DND-41 (cell line): ENCODE measurements around the gene MRPS23.

Source experiments
- ATAC-seq: fragments of 200-7000 bp; cut with Tn5 transposase; 3 replicates; pipeline ENCODE4 v1.9.1; 2021; ENCODE audit warnings: low read depth; ENCODE audit not compliant: insufficient read depth
- DNase-seq: peaks from one replicate; pipeline ENCODE4 v3.0.0-alpha.2; 2020
- H2AFZ ChIP-seq: 2 replicates; pipeline ENCODE4 v1.6.0; 2012; ENCODE audit warnings: low read depth, low read length
- H3K27ac ChIP-seq: 2 replicates; pipeline ENCODE4 v1.5.1; 2012; ENCODE audit warnings: low read length, inconsistent platforms
- H3K27me3 ChIP-seq: fragments of 200-600 bp; sonication (generic); 2 replicates; pipeline ENCODE4 v1.6.0; 2012; ENCODE audit warnings: low read length, mild to moderate bottlenecking, inconsistent platforms; ENCODE audit not compliant: insufficient read depth, poor library complexity
- H3K36me3 ChIP-seq: 2 replicates; pipeline ENCODE4 v1.5.1; 2012; ENCODE audit warnings: low read length, inconsistent platforms; ENCODE audit not compliant: insufficient read depth
- H3K4me1 ChIP-seq: 2 replicates; pipeline ENCODE4 v1.5.1; 2012; ENCODE audit warnings: mild to moderate bottlenecking, low read length; ENCODE audit not compliant: insufficient read depth
- H3K4me2 ChIP-seq: 2 replicates; pipeline ENCODE4 v1.6.0; 2012; ENCODE audit warnings: mild to moderate bottlenecking, moderate library complexity, low read length, inconsistent platforms; ENCODE audit not compliant: insufficient read depth
- H3K4me3 ChIP-seq, 2 experiments: fragments of 200-600 bp in 1 of 2; shearing (Covaris generic) in 1 of 2; 2 replicates each; pipeline ENCODE4 v1.5.1; 2012 to 2016; ENCODE audit warnings: inconsistent platforms in 2 of 2, low read length in 2 of 2, mild to moderate bottlenecking in 2 of 2, low read depth in 1 of 2, moderate library complexity in 1 of 2
- H3K79me2 ChIP-seq: 2 replicates; pipeline ENCODE4 v1.6.0; 2012; ENCODE audit warnings: low read length, inconsistent platforms; ENCODE audit not compliant: insufficient read depth
- H3K9ac ChIP-seq: 2 replicates; pipeline ENCODE4 v1.6.0; 2012; ENCODE audit warnings: low read depth, mild to moderate bottlenecking, inconsistent platforms, low read length, moderate library complexity
- H3K9me3 ChIP-seq: 2 replicates; pipeline ENCODE4 v1.5.1; 2012; ENCODE audit warnings: low read length, moderate library complexity, mild to moderate bottlenecking, inconsistent platforms; ENCODE audit not compliant: insufficient read depth, severe bottlenecking
- H4K20me1 ChIP-seq: 2 replicates; pipeline ENCODE4 v1.6.0; 2012; ENCODE audit warnings: low read length; ENCODE audit not compliant: insufficient read depth
- EZH2 ChIP-seq: IDR thresholded peaks from 3 replicates; pipeline ENCODE4 v1.6.1; 2012; ENCODE audit warnings: borderline replicate concordance, low read depth, mild to moderate bottlenecking, moderate library complexity, low read length, inconsistent platforms; ENCODE audit not compliant: severe bottlenecking
- TF ChIP-seq, protein P1 (sequence below): IDR thresholded peaks from 2 replicates; pipeline ENCODE4 v1.5.1; 2012; ENCODE audit warnings: borderline replicate concordance, low read length, moderate library complexity, mild to moderate bottlenecking; ENCODE audit not compliant: poor library complexity, severe bottlenecking; ENCODE audit errors: extremely low read depth

Gene MRPS23

DNA sequence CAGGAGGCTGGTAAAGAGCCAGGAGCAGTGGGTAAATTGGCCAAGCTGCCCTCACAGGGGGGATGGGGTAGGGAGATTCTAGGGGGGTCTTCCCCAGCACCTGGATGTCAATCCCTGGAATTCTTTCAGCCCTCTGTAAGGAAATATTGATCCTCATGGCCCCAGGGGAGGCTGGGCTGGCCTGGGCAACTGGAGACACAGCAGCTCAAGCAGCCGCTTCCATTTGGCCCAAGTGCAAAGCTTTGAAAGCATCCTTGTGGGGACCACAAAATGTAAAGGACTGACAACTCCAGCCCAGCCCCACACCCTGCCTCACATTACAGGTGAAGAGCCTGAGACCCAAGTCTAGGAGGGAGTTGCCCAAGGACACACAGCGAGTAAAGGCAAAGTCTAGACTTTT, 39.4 kb upstream of the MRPS23 start:
- H3K4me2 ChIP-seq = no peak overlapping the region
- peaks cover 5% of the 10 kb centered on the region for H3K27me3 ChIP-seq
- H3K79me2 ChIP-seq = no peaks in the 10 kb centered on the region
- ATAC-seq (no peak), DNase-seq (no peak)
- H2AFZ ChIP-seq = no peak overlapping the region
- TF ChIP-seq EZH2 = no peak
- TF ChIP-seq, protein P1, sequence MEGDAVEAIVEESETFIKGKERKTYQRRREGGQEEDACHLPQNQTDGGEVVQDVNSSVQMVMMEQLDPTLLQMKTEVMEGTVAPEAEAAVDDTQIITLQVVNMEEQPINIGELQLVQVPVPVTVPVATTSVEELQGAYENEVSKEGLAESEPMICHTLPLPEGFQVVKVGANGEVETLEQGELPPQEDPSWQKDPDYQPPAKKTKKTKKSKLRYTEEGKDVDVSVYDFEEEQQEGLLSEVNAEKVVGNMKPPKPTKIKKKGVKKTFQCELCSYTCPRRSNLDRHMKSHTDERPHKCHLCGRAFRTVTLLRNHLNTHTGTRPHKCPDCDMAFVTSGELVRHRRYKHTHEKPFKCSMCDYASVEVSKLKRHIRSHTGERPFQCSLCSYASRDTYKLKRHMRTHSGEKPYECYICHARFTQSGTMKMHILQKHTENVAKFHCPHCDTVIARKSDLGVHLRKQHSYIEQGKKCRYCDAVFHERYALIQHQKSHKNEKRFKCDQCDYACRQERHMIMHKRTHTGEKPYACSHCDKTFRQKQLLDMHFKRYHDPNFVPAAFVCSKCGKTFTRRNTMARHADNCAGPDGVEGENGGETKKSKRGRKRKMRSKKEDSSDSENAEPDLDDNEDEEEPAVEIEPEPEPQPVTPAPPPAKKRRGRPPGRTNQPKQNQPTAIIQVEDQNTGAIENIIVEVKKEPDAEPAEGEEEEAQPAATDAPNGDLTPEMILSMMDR = no peak
- no peaks in the 10 kb centered on the region for H3K4me1 ChIP-seq
- no peaks in the 10 kb centered on the region for H3K36me3 ChIP-seq
- H3K9ac ChIP-seq = no peak overlapping the region
- H4K20me1 ChIP-seq = 0 out of 2 replicates have a peak, but pooled peaks cover 4% of the 10 kb centered on the region
- H3K9me3 ChIP-seq = no peaks in the 10 kb centered on the region
- no peak overlapping the region for H3K27ac ChIP-seq
- no peak overlapping the region for H3K4me3 ChIP-seq

DNA sequence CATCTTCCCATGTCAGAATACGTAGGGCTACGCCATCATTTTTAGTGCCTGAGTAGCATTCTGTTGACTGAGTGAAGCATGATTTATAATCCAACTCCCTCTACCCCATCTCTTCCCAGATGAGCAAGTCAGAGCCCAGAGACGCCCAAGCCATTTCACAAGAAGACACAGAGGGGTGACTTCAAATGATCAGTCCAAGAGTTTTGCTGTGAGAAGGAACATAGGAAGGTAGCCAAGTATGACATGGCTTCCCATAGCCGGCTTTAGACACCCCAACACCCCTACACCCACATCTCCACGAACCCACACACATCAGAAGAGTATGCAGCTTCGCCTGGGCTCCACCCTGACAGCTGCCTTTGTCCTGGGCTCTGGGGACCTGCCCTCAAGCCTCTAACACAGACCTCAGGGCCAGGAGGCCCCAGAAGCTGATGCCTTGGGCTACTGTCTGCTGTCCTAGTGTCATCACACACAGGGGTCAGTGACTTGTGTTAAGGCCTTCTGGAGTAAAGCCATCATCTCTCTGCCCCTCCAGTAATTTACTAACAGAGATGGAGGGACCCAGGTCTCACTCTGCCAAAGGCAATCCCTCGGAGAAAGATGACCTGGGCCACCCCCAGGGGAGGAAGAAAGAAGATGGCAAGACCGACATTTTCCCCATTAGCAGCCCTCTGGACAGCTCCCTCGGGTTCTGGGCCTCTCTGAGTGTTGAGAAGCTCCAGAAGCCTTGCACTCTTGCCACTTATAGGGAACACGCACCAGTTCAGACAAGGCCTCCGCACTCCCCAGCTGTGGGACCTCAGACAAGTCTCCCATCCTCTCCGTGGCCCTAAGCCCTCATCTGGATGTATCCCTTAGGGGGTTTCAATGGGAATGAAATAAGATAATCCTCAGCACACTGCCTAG, 38.7 kb upstream of the MRPS23 start:
- H3K4me1 ChIP-seq = no peaks in the 10 kb centered on the region

DNA sequence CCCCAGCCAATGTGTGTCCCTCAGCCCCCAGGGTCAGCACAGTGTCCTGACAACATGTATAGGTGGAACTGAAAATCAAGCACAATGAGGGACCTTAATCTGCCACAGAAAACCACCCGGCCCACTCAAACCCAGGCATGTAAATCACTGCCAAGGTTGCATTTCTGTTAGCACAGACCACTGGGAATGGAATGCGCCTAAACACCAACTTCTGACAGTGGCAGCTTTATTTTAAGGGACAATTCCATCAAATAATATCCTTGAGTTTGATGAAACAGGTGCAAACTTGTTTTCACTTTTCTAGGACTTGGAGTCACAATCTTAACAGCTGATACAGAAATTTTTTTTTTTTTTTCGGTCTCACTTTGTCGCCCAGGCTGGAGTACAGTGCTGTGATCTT, 37.3 kb upstream of the MRPS23 start:
- no peak for ATAC-seq
- Histone ChIP-seq H3K4me1 (no peaks in the 10 kb centered on the region), H3K79me2 (no peaks in the 10 kb centered on the region)

More for the DNA sequence above, 38.7 kb upstream of the MRPS23 start:
- TF ChIP-seq, protein P1 = no peak
- TF ChIP-seq EZH2 = no peak
- Histone ChIP-seq H2AFZ (no peak overlapping the region), H3K27me3 (peaks cover 5% of the 10 kb centered on the region), H3K79me2 (no peaks in the 10 kb centered on the region), H3K9me3 (no peaks in the 10 kb centered on the region), H3K27ac (no peak overlapping the region), H3K4me2 (no peak overlapping the region), H3K9ac (no peak overlapping the region), H3K36me3 (no peaks in the 10 kb centered on the region), H3K4me3 (no peak overlapping the region), H4K20me1 (0 out of 2 replicates have a peak, but pooled peaks cover 4% of the 10 kb centered on the region)
- DNase-seq (no peak), ATAC-seq (no peak)

More for the DNA sequence above, 37.3 kb upstream of the MRPS23 start:
- Histone ChIP-seq H3K9ac (no peak overlapping the region), H2AFZ (no peak overlapping the region), H3K36me3 (no peaks in the 10 kb centered on the region), H3K4me3 (no peak overlapping the region), H3K27ac (no peak overlapping the region), H3K9me3 (no peaks in the 10 kb centered on the region), H3K27me3 (peaks cover 13% of the 10 kb centered on the region), H3K4me2 (no peak overlapping the region), H4K20me1 (0 out of 2 replicates have a peak, but pooled peaks cover 4% of the 10 kb centered on the region)
- DNase-seq = no peak
- TF ChIP-seq EZH2 = no peak
- TF ChIP-seq, protein P1 = no peak
